PFSK-1 (cell line): ENCODE data around the gene CACNB2.

Source experiments
- FOXP2 ChIP-seq: optimal IDR thresholded peaks from 2 replicates; pipeline ENCODE3; 2011; ENCODE audit warnings: borderline replicate concordance, control low read depth, inconsistent platforms; ENCODE audit not compliant: insufficient read depth; ENCODE audit errors: extremely low read length, extremely low read depth
- POLR2AphosphoS5 ChIP-seq: IDR thresholded peaks from 2 replicates; pipeline ENCODE4 v1.6.1; 2012; ENCODE audit warnings: low read depth, mild to moderate bottlenecking, control low read depth, low read length, moderate library complexity
- REST ChIP-seq, 2 experiments: IDR thresholded peaks; 2 replicates each; pipeline versions ENCODE4 v1.6.1 to v1.8.0; 2011 to 2012; ENCODE audit warnings: low read depth in 2 of 2, low read length in 2 of 2, control low read depth in 1 of 2, inconsistent platforms in 1 of 2, mild to moderate bottlenecking in 1 of 2, moderate library complexity in 1 of 2; ENCODE audit not compliant: insufficient read depth in 1 of 2
- SIN3A ChIP-seq: IDR thresholded peaks from 2 replicates; pipeline ENCODE4 v1.6.1; 2012; ENCODE audit warnings: mild to moderate bottlenecking, low read length, moderate library complexity, borderline replicate concordance; ENCODE audit not compliant: insufficient read depth
- TAF1 ChIP-seq: IDR thresholded peaks from 2 replicates; pipeline ENCODE4 v1.6.1; 2012; ENCODE audit warnings: low read length, control low read depth, borderline replicate concordance; ENCODE audit not compliant: insufficient read depth

DNA sequence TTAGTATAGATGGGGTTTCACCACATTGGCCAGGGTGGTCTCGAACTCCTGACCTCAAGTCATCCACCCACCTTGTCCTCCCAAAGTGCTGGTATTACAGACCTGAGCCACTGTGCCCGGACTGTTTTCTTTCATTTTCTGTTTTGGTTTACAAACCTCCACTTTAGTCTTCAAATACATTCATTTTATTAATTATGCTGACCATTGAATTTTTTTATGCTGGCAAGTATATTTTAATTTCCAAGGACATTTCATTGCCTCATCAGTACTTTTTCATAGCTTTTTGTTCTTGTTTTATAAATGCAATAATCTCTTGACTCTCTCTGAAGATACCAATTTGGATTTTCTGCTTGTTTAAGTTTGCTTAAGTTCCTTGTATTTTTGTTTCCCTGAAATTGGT is 170.5 kb downstream of the CACNB2 start:
- TF ChIP-seq POLR2AphosphoS5 (no peak), REST (IDR thresholded peaks at IDR 0.05; ENCODE audit: insufficient read depth in 1 of 2, low read depth in 2 of 2, low read length in 2 of 2) (no peak), TAF1 (no peak), SIN3A (no peak), FOXP2 (no peak)
